IMR-90 (cell line): ENCODE measurements around the gene NELL1. TPM values are rescaled to one million over a fixed set of nuclear protein-coding genes. Genes with fewer than 3 reads are reported as not detected.

Experiments
- ATAC-seq: fragments of 200-7000 bp; cut with Tn5 transposase; 2 replicates; pipeline ENCODE4 v1.9.1; 2020; ENCODE audit warnings: low read depth, mild to moderate bottlenecking, moderate library complexity
- BruUV-seq: library from RNA; stranded (reverse); fragments of 400-500 nt; replicated peaks from 2 replicates; lab custom pipeline; 2021; lab: Mats Ljungman, UMichigan
- CTCF ChIA-PET: fragments of 300-600 bp; formaldehyde crosslinking; extraction: SDS; loops from one replicate; lab custom pipeline; 2021; ENCODE audit warnings: antibody characterized with exemption; lab: Yijun Ruan, JAX
- POLR2A ChIA-PET: fragments of 300-600 bp; sonication (Branson Sonifier 250); formaldehyde crosslinking; loops from one replicate; lab custom pipeline; 2022; ENCODE audit warnings: antibody characterized with exemption; ENCODE audit not compliant: unreplicated experiment; lab: Charles Lee
- DNase-seq: peaks from one replicate; pipeline ENCODE4 v3.0.0; 2013
- H2AFZ ChIP-seq: replicated peaks from 2 replicates; pipeline ENCODE3; 2013; ENCODE audit warnings: low read length, mild to moderate bottlenecking; ENCODE audit not compliant: poor library complexity
- H2AK5ac ChIP-seq: 2 replicates; pipeline ENCODE4 v1.6.1; 2013; ENCODE audit warnings: low read depth, low read length, inconsistent platforms
- H2AK9ac ChIP-seq: replicated peaks from 2 replicates; pipeline ENCODE3; 2013; ENCODE audit warnings: mild to moderate bottlenecking, low read depth, low read length, moderate library complexity; ENCODE audit not compliant: poor library complexity
- H2BK120ac ChIP-seq: 2 replicates; pipeline ENCODE4 v1.6.1; 2013; ENCODE audit warnings: low read depth, low read length, inconsistent platforms
- H2BK15ac ChIP-seq: 3 replicates; pipeline ENCODE4 v1.6.1; 2013; ENCODE audit warnings: low read depth, low read length, inconsistent platforms
- H2BK20ac ChIP-seq: 2 replicates; pipeline ENCODE4 v1.6.1; 2013; ENCODE audit warnings: low read depth, mild to moderate bottlenecking, inconsistent platforms, low read length, moderate library complexity
- H2BK5ac ChIP-seq: 2 replicates; pipeline ENCODE4 v1.6.1; 2013; ENCODE audit warnings: mild to moderate bottlenecking, low read depth, low read length, inconsistent platforms; ENCODE audit not compliant: poor library complexity, severe bottlenecking
- H3K14ac ChIP-seq: replicated peaks from 2 replicates; pipeline ENCODE4 v1.6.1; 2013; ENCODE audit warnings: low read depth, low read length, inconsistent platforms
- H3K18ac ChIP-seq: 2 replicates; pipeline ENCODE4 v1.6.1; 2013; ENCODE audit warnings: low read depth, low read length, control low read depth
- H3K23ac ChIP-seq: 2 replicates; pipeline ENCODE4 v1.6.1; 2013; ENCODE audit warnings: low read depth, low read length, inconsistent platforms
- H3K27ac ChIP-seq: 2 replicates; pipeline ENCODE4 v1.5.1; 2013; ENCODE audit warnings: mild to moderate bottlenecking, control low read depth, low read length; ENCODE audit not compliant: insufficient read depth
- H3K27me3 ChIP-seq: 2 replicates; pipeline ENCODE4 v1.6.1; 2013; ENCODE audit warnings: low read length; ENCODE audit not compliant: control insufficient read depth, insufficient read depth
- H3K36me3 ChIP-seq: 2 replicates; pipeline ENCODE4 v1.6.1; 2013; ENCODE audit warnings: low read length, mixed read lengths; ENCODE audit not compliant: control insufficient read depth, insufficient read depth
- H3K4ac ChIP-seq: 2 replicates; pipeline ENCODE4 v1.6.1; 2013; ENCODE audit warnings: low read depth, low read length, inconsistent platforms
- H3K4me1 ChIP-seq: 2 replicates; pipeline ENCODE4 v1.6.1; 2013; ENCODE audit warnings: low read length, mixed read lengths; ENCODE audit not compliant: control insufficient read depth, insufficient read depth
- H3K4me2 ChIP-seq: 2 replicates; pipeline ENCODE4 v1.6.1; 2013; ENCODE audit warnings: low read depth, mild to moderate bottlenecking, control low read depth, low read length, moderate library complexity
- H3K4me3 ChIP-seq: 2 replicates; pipeline ENCODE4 v1.5.1; 2013; ENCODE audit warnings: low read depth, mild to moderate bottlenecking, control low read depth, low read length, moderate library complexity; ENCODE audit not compliant: insufficient read depth
- H3K56ac ChIP-seq: 2 replicates; pipeline ENCODE4 v1.6.1; 2013; ENCODE audit warnings: low read length, inconsistent platforms; ENCODE audit not compliant: insufficient read depth; ENCODE audit errors: extremely low read depth
- H3K79me1 ChIP-seq, 2 experiments: 2 replicates each; pipeline ENCODE4 v1.6.1; 2013; ENCODE audit warnings: low read length in 2 of 2, inconsistent platforms in 1 of 2, low read depth in 1 of 2
- H3K9ac ChIP-seq: 2 replicates; pipeline ENCODE4 v1.6.1; 2013; ENCODE audit warnings: low read depth, low read length, control low read depth
- H3K9me1 ChIP-seq: 2 replicates; pipeline ENCODE4 v1.6.1; 2013; ENCODE audit warnings: low read length, inconsistent platforms; ENCODE audit not compliant: insufficient read depth
- H3K9me3 ChIP-seq: 2 replicates; pipeline ENCODE4 v1.6.1; 2013; ENCODE audit warnings: low read length; ENCODE audit not compliant: control insufficient read depth, insufficient read depth
- H4K20me1 ChIP-seq: 2 replicates; pipeline ENCODE4 v1.6.1; 2013; ENCODE audit warnings: low read length, inconsistent platforms; ENCODE audit not compliant: insufficient read depth
- H4K5ac ChIP-seq: 2 replicates; pipeline ENCODE4 v1.6.1; 2013; ENCODE audit warnings: mild to moderate bottlenecking, low read depth, low read length, control low read depth
- H4K8ac ChIP-seq, 2 experiments: 2 replicates each; pipeline ENCODE4 v1.6.1; 2013; ENCODE audit warnings: low read depth in 2 of 2, low read length in 2 of 2, control low read depth in 1 of 2, inconsistent platforms in 1 of 2
- H4K91ac ChIP-seq: 2 replicates; pipeline ENCODE4 v1.6.1; 2013; ENCODE audit warnings: low read depth, low read length, inconsistent platforms; ENCODE audit not compliant: insufficient read depth
- WGBS, 2 experiments: methylation state at CpG; one replicate each; pipeline versions ENCODE4 v1.1.5 to v1.1.7; 2013; ENCODE audit warnings: missing lambda C conversion rate in 2 of 2; ENCODE audit not compliant: insufficient read length in 1 of 2; ENCODE audit errors: extremely low coverage in 2 of 2; 5-methylcytosine and 5-hydroxymethylcytosine counted together
- dilution Hi-C: fragments of 300-500 bp; cut with HindIII; formaldehyde crosslinking; loops from one replicate; pipeline ENCODE4 v1.14.3; 2018; ENCODE audit warnings: low sequenced_read_pairs; ENCODE audit not compliant: unreplicated experiment
- in situ Hi-C: fragments of 300-500 bp; cut with MboI; formaldehyde crosslinking; loops from 3 replicates; pipeline ENCODE4 v1.14.3; 2019; ENCODE audit warnings: low sequenced_read_pairs, inconsistent platforms, mixed read lengths
- intact Hi-C: fragments of 100-400 bp; cut with micrococcal nuclease; formaldehyde crosslinking; loops from 2 replicates; pipeline ENCODE4 v1.10.0; 2022
- polyA plus RNA-seq, 3 experiments: library from polyadenylated mRNA; depleted of rRNA; stranded (reverse); fragments of >200 nt; gene quantifications; 2 replicates each; pipeline ENCODE4 v1.2.3, GENCODE V29; 2012; ENCODE audit warnings: low replicate concordance in 1 of 3
- total RNA-seq: library from RNA; depleted of rRNA; stranded (reverse); fragments of >200 nt; gene quantifications from 2 replicates; pipeline ENCODE4 v1.2.3, GENCODE V29; 2012
- TF ChIP-seq, protein P1 (sequence below): fragments of 150-350 bp; IDR thresholded peaks from 2 replicates; pipeline ENCODE4 v1.6.1; 2017; ENCODE audit warnings: mild to moderate bottlenecking, antibody characterized with exemption, low read length, low read depth

Gene NELL1
- total and polyA plus RNA-seq, 2 of the 4 experiments (the other 2 are of a cell fraction) = not detected

DNA sequence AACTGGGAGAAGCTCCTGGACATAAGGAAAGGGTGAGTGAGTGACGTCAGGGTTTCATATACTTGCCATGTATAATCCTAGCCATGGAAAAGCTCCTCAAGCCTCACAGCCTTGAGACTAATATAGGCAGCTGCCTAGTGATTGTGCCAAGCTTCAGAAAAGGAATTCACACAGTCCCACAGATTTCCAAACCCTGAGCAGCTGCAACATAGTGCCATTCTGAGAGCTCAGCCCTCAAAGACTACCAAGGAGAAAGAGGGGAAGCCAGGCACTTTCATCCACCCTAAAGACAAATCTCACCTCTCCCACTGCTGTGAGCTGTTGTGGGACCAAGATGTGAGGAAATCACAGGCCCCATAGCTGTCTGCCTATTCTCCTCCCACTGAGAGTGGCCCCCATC, 815.6 kb downstream of the NELL1 start:
- DNase-seq (no peak), ATAC-seq (no peak)
- Histone ChIP-seq H3K27me3 (no peaks in the 10 kb centered on the region), H2BK15ac (no peak overlapping the region), H3K36me3 (no peaks in the 10 kb centered on the region), H2AK5ac (no peak overlapping the region), H4K8ac (no peak overlapping the region), H2BK20ac (no peak overlapping the region), H4K5ac (no peak overlapping the region), H3K23ac (no peak overlapping the region), H3K9ac (no peak overlapping the region), H4K20me1 (no peaks in the 10 kb centered on the region), H2BK5ac (no peak overlapping the region), H2BK120ac (no peak overlapping the region), H3K4me2 (no peak overlapping the region), H3K18ac (no peak overlapping the region), H4K91ac (no peak overlapping the region), H3K79me1 (no peaks in the 10 kb centered on the region), H3K9me1 (no peaks in the 10 kb centered on the region), H3K4ac (no peak overlapping the region), H3K56ac (no peak overlapping the region), H2AK9ac (no peak overlapping the region), H3K14ac (no peak overlapping the region), H3K4me1 (no peaks in the 10 kb centered on the region), H3K27ac (no peak overlapping the region), H3K9me3 (peaks cover 16% of the 10 kb centered on the region), H3K4me3 (no peak overlapping the region), H2AFZ (no peak overlapping the region)
- TF ChIP-seq, protein P1, sequence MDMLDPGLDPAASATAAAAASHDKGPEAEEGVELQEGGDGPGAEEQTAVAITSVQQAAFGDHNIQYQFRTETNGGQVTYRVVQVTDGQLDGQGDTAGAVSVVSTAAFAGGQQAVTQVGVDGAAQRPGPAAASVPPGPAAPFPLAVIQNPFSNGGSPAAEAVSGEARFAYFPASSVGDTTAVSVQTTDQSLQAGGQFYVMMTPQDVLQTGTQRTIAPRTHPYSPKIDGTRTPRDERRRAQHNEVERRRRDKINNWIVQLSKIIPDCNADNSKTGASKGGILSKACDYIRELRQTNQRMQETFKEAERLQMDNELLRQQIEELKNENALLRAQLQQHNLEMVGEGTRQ = no peak
- no CpG with 5 or more reads among the region's 1 CpG for WGBS, 2 experiments
- ChIA-PET POLR2A (no interaction called here), CTCF (no interaction called here)
- BruUV-seq = no TSS peak
- in situ Hi-C loops = no loop called here
- intact Hi-C loops = no loop called here
- dilution Hi-C loops = no loop called here
